ENCODE results near the gene RAB33B.
"Not testable (repeated sequence)": the region's sequence is repeated elsewhere in the genome, so short reads cannot be mapped to it uniquely, and the experiment has no call there.

Gene RAB33B

DNA sequence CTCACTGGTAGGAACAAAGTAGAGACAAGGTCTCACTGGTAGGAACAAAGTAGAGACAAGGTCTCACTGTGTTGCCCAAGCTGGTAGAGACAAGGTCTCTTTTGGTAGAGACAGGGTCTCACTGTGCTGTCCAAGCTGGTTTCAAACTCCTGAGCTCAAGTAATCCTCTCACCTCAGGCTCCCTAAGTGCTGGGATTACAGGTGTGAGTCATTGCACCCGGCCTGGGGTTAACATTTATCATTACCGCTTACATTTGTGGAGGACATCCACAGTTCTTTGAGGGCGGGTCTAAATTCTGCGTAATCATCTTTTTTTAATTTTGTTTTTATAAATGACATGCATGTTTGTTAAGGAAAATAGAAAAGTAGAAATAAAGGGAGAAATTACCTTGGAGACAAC is 12.0 kb downstream of the RAB33B start:
- no peak for DNase-seq

DNA sequence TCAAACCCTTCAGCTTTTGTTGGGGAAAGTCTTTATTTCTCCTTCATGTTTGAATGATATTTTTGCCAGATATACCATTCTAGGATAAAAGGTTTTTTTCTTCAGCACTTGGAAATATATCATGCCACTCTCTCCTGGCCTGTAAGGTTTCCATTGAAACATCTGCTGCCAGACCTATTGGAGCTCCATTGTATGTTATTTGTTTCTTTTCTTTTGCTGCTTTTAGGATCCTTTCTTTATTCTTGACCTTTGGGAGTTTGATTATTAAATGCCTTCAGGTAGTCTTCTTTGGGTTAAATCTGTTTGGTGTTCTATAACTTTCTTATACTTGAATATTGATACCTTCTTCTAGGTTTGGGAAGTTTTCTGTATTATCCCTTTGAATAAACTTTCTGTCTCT is 14.8 kb downstream of the RAB33B start:
- not testable (repeated sequence) for DNase-seq

DNA sequence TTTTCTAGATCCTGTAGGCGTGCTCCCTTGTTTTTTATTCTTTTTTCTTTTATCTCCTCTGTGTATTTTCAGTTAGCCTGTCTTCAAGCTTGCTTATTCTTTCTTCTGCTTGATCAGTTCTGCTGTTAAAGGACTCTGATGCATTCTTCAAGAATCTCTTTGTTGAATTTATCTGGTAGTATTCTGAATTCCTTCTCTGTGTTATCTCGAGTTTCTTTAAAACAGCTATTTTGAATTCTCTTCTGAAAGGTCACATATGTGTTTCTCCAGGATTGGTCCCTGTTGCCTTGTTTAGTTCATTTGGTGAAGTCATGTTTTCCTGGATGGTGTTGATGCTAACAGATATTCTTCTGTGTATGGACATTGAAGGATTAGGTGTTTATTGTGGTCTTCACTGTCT is 15.3 kb downstream of the RAB33B start:
- no peak for DNase-seq

- no peak for DNase-seq
These were observed 15.9 kb downstream of the RAB33B start for GRCh38 chr4:139469869-139470268.

DNA sequence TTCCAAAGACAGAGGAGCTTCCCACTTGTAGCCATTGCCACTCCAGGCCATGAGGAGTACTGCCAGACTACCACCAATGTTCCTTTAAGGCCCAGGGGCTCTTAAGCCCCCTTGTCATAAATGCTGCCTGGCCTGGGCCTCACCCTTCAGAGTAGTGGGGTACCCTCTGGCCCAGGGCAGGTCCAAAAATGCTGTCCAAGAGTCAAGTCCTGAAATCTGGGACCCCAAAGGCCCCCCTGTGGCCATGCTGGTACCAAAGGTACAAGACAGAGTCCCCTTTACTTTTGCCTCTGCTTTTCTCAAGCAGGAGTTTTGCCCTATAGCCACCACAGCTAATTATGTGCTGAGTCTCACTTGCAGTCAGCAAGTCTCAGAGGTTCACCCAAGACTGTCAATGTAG is 16.4 kb downstream of the RAB33B start:
- DNase-seq, result no peak

DNA sequence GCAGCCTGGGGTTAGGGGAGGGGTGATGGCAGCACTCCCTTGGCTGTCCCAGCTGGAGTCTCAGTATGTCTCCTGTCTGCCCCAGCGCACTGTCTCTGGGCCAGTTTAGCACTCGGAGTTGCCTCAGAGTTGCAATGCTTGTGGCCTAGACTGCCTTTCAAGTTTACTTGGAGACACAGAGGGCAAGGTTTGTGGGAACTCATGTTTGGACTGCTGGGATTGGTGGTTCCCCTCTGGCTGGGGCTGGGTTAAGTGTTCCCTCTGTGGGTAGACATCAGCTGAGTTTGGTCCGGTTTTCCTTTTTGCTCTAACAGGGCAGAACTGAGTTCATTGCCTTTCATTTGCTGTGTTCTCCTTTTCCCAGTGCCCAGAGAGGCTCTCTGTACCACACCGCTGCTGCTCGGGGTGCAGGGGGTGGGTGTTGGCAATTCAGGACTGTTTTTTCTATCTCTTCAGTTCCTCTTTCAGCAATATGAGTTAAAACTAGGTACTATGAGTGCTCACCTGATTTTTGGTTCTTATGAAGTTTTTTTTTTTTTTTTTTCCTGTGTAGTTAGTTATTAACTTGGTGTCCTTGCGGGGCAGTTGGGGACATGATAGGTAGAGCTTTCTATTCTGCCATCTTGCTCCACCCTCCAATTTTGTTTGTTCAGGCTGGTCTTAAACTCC is 17.2 kb downstream of the RAB33B start:
- DNase-seq, result no peak

GRCh38 chr4:139472852-139473251 is 18.9 kb downstream of the RAB33B start:
- DNase-seq, result no peak

DNA sequence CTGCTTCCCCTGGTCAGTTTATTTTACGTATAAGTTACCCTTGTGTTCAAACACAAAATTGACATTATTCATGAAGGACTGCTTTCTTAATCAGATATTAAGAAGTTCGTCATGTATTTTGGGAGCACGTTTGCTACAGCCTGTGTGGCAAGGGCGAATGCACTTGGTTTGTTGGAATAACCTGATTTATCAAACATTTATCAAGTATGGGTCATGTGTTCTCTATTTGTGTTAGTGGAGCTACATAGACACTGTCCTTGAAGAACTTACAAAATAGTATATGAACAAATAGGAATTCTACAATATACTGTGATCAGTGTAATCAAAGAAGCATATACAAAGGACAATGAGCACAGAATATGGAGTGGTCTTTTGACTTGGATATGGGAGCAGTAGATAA is 22.4 kb downstream of the RAB33B start:
- no peak for DNase-seq

GRCh38 chr4:139481465-139481864 is 27.5 kb downstream of the RAB33B start:
- no peak for DNase-seq

DNA sequence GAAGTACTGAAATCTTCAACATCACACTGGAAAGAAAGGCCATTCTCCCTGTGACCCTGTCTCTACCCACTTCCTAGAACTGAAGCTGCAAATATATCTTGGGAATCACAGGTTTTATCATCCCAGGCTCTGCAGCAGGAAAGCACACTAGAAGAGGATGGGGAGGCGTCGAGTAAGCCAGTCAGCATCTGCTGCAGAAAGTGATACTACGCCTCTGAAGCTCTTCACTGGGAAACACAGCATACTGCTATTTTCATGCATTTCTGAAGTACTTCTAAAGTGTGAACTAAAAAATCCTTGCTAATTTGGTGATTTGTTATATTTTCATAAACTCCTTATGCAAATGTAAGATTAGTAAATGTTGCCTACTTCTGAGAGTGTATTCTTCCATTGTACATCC is 29.1 kb downstream of the RAB33B start:
- no peak for DNase-seq

GRCh38 chr4:139484783-139485311 is 30.9 kb downstream of the RAB33B start:
- DNase-seq, result no peak

GRCh38 chr4:139488442-139488841 is 34.5 kb downstream of the RAB33B start:
- no peak for DNase-seq

DNA sequence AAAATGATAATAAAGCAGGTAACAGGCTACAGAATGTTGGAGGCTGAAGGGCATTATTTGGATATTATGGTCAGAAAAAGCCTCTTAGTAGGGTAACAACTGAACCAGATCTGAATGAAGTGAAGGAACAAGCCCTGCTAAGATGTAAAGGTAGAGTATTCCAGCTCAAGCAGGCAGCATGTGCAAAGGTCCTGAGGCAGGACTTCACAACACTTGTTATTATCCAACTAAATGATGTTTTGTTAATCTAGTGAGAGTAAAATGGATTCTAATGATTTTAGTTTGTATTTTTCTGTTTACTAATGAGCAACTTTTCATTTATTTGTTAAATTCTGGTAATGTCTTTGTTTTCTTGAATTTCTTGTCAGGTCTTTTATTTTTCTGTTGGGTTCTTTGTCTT is 35.7 kb downstream of the RAB33B start:
- DNase-seq, result no peak

DNA sequence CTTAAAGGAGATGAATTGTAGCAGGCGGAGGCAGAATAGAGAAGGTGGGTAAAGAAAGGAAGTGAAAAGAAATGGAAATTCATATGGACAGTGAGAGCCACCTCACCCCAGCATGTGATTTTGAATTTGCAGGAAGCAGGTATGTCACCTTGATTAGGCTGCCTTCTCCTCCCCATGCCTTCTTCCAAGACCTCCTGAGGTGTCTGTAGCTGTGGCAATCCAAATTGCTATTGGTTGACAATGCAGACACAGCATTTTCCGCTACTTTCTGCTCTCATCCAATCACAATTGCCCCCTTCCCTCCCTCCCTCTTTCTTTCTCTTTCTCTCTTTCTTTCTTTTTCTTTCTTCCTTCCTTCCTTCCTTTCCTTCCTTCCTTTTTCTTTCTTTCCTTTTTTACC is 38.5 kb downstream of the RAB33B start:
- no peak for DNase-seq

DNA sequence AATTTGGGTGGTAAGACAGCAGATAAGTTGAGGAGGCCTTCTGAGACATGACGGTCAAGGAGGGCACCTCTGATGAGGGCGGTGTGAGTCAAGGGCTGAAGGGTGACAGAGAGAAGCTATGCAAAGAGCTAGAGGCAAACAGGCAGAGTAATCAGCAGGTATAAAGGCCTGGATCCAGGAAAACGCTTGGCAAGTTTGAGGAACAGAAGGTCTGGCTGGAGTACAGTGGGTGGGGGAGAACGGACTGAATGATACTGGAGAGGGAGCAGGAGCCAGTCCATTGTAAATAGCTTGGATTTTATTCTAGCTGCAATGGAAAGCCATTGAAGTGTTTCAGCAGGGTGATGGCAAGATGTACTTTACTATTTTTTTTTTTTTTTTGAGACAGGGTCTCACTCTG is 39.3 kb downstream of the RAB33B start:
- no peak for DNase-seq

DNA sequence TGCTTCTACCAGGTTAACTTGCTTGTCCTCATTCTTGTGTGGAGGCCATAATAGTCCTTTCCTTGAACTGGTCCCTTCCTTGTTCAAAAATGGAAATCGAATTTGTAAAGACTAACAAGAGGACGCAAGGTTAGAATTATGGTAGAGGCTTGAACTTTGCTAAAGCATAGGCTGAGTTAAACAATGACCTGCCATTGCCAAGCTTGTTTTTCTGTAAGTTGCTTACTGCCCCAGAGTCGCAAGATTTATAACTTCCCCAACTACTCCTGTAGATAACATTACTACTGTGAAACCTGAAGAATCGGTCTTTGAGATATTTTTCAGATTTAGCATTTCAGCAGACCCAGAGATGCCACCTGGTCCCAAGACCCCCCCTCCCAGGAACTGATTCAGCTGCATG is 45.3 kb downstream of the RAB33B start:
- no peak for DNase-seq

- no peak for DNase-seq
These were observed 47.2 kb downstream of the RAB33B start for GRCh38 chr4:139501117-139501516.

DNA sequence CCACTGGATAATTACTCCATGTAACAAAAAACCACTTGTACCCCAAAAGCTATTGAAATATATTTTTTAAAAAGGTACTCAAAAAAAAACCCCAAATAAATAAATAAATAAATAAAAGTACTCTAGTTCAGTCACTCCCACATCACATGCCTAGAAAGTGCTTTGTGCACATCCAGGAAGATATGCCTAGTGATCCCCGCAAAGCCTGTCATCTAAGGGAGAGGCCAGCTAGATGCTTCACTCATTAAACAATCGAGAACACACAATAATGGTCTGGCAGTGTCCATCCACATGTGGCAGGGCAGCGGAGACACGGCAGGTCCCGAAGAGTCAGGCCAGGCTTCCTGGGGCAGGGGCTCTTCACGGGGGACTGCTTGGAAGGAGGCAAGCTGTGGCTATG is 47.6 kb downstream of the RAB33B start:
- DNase-seq, result no peak

DNA sequence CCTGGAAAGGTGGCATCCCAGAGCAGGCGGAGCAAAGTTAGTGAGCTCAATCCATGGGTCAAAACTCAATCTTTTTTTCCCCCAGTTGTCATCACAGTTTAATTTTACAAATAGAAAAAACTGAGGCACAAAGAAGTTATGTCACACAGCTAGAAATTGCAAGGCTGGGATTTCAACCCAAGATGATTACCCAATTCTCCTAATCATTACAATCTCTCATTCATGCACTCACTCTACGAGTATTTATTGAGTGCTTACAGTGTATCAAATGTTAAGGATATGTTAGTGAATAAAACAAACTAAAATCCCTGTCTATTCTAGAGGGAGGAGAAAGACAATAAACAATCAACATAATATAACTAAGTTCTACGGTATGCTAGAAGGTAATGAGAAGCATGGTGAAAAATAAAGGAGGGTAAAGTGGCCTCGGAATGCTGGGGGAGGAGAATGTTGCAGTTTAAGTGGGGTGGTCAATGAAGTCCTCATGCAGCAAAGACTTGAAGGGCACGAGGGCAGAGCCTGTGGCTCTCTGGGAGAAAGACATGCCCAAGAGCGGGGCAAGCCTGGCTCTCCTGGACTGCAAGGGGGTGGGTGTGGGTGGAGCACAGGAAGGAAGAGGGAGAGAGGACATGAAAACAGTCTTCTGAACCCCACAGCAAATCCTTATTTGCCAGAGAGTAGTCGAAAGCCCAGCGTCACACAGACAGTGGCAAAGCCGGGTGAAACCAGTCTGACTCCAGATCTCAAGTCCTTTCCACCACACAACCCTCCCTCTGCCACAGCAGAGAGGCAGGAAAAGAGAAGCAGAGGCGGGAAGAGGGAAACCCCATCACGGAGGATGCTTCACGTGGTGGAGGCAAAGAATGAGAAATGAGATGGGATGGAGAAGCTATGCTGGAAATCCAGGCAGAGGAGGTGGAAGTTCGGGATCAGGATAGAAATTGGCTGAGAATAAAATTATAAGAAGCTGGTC is 48.3 kb downstream of the RAB33B start:
- no peak for DNase-seq

DNA sequence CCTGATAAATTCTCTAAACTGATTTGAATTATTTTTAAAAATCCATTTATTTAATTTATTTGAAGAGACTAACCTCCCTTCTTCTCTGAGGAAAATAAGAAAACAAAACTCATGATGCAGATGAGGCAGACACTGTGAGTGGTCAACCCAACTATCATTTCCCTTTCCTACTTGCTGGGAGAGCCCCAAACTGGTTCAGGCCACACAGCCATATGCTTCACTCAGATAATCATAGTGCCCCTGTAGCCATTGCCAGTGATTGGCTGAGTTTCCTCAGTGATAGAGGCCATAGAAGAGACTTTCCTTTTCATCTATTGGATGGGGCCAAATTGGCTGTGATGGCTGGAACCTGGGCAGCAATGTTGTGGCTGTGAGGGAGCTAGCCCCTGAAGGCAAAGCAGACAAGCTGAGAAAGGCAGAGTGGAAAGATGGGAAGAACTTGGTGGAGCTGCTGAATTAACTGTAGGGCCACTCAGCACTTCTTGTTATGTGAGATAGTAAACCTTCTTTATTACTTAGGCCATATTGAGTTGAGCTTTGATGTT is 49.8 kb downstream of the RAB33B start:
- DNase-seq, result no peak

DNA sequence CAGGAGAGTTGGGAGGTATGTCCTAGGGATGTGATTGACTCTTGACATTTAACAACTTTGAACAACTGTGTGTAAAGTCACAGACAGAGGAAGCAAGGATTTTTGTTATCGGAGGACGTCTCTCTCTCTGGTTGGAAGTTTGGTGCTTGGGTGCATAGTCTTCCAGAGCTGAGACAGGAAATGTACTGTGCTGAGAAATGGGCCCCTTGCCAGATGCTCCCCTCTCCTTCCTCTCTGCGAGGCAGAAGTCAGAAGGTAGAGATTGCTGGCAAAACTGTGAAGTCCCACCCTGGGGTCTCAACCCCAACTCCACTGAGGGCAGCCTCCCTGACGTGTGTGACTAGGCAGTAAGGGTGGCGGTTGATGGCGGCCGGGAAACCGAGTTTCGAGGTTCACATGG is 52.9 kb downstream of the RAB33B start:
- DNase-seq, result no peak

GRCh38 chr4:139508581-139509237 is 54.8 kb downstream of the RAB33B start:
- DNase-seq, result no peak

DNA sequence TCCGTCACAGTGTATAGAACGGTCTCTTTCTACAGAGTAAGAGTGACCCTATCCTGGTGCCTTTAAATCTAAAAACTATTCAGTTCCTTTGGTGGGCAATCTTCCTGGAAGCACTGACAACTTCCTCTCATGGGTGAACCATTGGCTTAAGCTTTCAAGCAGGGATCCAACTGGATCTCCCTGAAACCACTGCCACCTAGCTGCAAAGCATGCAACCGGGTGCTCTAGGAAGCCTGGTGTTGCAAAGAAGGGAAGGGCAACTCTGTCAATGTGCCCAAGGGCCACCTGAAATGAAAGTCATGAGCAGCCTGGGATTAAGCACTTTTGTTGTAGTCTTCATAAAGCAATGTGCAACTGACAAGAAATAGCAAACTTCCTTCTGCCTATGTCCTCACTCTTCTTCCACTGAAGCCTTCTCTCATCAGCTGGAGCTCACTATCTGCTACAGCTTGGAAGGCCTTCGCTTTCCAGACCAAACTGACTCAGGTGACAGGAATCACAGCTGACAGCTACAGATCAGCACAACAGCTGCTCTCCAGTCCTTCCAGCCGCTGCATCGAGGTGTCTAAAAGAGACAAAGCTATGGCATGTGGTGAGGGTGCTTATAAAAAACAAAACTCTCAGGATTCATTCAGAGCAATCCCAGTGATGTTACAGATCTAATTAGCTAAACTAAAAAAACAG is 55.9 kb downstream of the RAB33B start:
- DNase-seq, result no peak
